NCI-H446 treated with DMSO at 0.1 percent for 48 hours (cell line): ENCODE results near the gene DENND4B.
"Not testable (repeated sequence)": the region's sequence is repeated elsewhere in the genome, so short reads cannot be mapped to it uniquely, and the experiment has no call there.

Experiments used
- DNase-seq: peaks from one replicate; lab custom pipeline; 2025; lab: John Stamatoyannopoulos, UW

DENND4B gene

DNA sequence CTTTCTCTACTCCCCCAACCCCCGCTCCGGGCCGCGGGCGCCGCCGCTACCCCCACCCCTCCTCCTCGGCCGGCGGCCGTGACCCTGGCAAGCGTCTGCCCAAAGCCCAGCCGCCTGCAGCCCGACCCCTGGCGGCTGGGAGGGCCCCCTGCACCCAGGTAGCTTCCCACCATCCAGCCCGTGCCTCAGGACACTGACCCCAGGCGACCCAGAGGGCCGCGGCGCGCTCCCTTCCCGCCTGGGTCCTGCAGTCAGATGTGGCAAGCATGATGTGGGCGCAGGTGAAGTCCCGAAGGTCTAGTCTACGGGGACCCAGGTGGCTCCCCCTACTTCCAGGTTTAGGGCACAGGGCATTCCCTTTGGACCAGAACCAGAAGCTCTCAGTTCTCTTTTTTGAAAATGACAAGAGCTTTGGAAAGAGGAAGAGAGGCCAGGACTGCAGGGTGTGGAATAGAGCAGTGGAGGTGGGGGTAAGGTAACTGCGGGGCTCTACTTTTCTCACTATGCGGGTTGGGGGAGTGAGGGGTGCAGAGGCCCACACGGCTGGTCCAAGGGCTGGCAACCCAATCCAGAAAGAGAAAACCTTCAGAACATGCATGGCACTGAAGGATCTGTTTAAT lies at the start of gene DENND4B:
TSS of gene DENND4B (minus strand) at position 97 of the 620 bp plus-strand sequence. CDS start 2,344 bp downstream, outside the sequence.
- peak; percentile 54 for DNase-seq

DNA sequence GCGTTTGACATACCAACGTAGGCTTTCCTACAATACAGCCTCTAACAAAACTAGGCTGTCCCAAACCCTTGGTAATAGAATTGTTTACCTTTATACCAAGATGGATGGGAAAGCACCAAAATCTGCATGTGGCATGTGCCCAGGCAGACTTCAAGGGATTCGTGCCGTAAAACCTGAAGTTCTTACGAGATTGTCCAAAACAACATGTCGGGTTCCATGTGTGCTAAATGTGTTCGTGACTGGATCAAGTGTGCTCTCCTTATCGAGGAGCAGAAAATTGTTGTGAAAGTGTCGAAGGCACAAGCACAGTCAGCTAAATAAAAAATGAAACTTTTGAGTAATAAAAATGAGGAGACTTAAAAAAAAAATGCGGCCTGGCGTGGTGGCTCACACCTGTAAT lies 49.1 kb upstream of the DENND4B start:
- no peak for DNase-seq

GRCh38 chr1:153995202-153995601 lies 48.7 kb upstream of the DENND4B start:
- no peak for DNase-seq

DNA sequence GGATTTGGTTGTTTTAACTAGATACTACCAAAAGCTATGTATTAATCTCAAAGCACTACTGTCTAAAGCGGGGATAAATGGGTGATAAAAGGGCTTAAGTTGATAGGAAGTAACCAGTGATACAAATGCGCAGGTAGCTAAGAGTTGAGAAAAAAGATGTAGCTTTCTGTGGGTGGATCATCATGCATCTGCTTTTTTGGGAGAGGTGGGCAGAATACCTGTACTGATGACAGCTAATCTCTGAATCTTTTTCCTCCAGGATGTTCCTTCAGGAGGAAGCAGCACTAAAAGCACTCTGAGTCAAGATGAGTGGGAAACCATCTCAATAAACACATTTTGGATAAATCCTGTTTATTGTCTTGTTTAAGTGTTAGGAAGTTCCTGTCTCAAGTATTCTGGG lies 45.3 kb upstream of the DENND4B start:
- DNase-seq, result no peak

DNA sequence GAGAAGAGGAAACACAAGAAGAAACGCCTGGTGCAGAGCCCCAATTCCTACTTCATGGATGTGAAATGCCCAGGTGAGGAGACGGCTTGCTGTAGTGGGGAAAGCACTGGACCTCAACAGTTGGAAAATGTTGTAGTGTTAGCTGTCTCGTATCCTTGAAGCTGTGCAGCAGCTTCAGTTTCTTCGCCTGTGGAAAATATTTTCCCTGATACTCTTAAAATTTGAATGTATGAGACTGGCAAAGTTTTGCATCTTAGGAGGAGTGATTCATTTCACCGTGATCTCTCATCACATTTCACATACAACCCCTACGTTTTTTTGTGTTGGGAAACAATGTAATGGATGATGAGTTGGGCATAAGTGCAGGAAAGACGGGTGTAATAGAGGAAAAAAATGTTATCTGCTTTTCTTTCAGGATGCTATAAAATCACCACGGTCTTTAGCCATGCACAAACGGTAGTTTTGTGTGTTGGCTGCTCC lies 44.7 kb upstream of the DENND4B start:
- no peak for DNase-seq

GRCh38 chr1:153990468-153991150 lies 44.1 kb upstream of the DENND4B start, which contains the start of gene RPS27:
Gene RPS27, plus strand, starts transcription at chr1:153990762. Its CDS starts 35 bp downstream, at chr1:153990797.
- DNase-seq, result peak; percentile 99

DNA sequence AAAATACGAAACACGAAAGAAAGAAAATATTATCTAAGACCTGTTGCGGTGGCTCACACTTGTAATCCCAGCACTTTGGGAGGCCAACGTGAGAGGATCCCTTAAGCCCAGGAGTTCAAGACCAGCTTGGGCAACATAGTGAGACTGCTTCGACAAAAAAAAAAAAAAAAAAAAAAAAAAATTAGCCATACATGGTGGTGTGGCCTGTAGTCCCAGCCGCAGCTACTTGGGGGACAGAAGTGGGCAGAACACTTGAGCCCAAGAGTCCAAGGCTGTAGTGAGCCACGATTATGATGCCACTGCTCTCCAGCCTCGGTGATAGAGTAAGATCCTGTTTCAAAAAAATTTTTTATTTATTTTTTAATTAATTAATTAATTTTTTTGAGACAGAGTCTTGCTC lies 41.1 kb upstream of the DENND4B start:
- DNase-seq, result no peak

GRCh38 chr1:153985941-153986761 lies 39.6 kb upstream of the DENND4B start, which contains the start of gene RAB13:
Gene RAB13, minus strand, starts transcription at chr1:153986339. Its CDS starts 103 bp downstream, at chr1:153986236.
- DNase-seq, result peak; percentile 81

GRCh38 chr1:153985341-153985912 lies 38.9 kb upstream of the DENND4B start:
- no peak for DNase-seq

DNA sequence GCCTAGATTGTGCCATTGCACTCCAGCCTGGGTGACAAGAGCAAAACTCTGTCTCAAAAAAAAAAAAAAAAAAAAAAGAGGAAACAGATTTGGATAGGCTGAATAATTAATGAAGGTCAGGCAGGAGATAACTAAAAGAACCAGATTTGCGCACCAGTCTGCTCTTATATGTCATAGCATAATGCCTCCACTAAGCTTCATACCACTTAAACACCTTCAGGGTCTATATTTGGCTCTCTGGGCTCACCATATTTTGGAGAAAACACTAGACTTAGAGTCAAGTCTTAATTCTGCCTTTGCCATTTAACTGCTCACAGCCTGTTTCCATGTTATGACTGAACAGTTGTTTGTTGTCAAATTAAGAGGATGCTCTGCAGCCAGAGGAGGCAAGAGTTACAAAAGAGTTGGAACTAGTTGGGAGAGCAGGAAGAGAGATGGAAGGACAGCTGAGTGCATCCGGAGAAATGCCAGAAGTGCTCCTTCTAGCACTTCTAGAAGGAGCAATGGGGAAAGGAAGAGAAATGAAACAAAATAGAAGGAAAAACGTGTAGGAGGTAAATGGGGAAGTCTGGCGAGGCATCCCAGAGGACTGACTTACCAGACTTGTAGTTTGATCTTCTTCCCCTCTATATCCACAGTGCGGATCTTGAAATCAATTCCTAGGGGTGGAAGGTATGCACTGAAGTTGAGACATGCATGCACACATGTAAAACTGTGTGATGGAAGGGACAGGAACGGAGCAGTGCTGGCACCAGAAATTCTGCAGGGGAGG lies 37.8 kb upstream of the DENND4B start:
- no peak for DNase-seq

- not testable (repeated sequence) for DNase-seq
Observed at GRCh38 chr1:153981735-153982134, 35.2 kb upstream of the DENND4B start.

DNA sequence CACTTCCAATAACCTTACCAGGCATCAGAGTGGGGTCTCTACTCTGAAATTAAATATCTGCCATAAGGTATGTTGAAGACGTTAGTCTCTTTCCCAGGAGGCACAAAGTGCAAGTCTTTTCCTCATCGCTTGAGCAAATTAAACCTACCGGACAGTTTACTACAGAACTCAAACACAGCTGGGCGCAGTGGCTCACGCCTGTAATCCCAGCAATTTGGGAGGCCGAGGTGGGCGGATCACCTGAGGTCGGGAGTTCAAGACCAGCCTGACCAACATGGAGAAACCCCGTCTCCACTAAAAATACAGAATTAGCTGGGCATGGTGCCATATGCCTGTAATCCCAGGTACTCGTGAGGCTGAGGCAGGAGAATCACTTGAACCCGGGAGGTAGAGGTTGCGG lies 32.6 kb upstream of the DENND4B start:
- not testable (repeated sequence) for DNase-seq

DNA sequence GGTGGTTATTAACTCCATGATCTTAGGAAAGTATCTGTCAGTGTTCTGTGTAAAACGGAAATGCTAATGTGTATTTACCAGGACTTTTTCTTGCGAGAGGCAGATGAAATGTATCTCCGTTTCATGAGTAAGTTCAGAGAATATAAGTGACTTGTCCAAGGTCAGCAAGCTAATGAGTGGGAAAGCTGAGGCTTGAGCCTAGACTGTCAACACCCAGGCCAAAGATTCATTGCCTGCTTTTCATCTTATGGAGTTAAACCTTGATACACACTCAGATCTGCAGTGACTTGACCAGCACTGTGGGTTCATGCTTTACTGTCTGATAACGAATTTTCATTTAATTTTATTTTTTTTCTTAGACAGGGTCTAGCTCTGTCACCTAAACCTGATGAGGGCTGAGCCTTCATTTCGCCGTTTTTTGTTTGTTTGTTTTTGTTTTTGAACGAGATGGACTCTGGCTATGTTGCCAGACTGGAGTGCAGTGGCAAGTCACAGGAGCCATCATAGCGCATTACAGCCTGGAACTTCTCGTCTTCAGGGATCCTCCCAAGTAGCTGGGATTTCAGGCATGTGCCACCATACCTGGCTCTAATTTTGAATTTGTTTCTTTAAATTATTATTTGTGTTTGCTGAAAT lies 31.9 kb upstream of the DENND4B start:
- no peak for DNase-seq

DNA sequence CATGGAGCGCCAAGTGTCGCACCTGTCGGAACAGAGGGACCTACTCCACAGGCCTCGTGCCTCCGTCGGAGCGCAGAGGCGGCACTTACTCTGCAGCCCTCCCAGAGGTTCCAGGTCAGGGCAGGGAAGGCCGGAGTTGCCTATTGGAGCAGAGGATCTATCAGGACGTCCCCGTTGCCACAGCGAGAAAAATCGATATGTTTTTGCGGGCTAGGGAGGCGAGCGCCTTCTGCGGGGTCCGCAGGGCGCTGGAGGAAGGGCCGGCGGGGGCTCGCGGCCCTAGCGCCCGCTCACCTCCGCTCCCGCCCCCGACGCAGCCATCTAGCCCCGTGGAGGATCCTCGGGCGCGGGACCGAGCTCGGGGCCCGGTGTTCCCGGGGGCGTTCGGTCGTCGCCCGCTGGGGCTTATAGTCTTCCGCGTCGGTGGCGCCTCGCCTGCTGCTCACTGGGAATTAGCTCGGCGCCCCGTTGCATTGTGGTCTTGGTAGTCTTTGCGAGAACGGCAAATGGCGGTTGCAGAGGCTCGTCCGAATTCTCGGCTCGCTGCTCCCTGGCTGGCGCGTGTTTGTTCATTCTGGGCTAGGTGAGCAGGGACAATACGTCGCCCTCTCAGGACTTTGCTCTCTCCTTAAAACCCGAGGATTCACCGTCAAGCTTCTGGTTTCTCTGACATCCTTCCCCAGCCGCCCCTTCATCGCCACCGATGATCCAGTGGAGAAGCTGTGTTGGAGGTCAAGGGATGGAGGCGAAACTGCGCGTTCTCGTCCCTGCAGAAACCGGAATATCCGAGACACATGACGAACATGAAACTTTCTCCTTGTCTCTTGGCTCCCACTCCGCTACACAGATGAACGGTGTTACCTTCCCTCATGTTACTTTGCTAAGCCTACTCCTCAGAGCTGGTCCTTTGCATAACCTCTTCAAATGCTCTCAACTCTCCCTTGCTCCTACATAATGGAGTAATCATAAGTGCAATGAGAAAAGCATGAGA lies 31.0 kb upstream of the DENND4B start, which contains the start of gene JTB:
TSS of gene JTB (minus strand) at position 425 of the 991 bp plus-strand sequence. CDS start at position 3, 422 bp downstream.
- peak; percentile 45 for DNase-seq

- no peak for DNase-seq
Observed at GRCh38 chr1:153976819-153977249, 30.3 kb upstream of the DENND4B start.

DNA sequence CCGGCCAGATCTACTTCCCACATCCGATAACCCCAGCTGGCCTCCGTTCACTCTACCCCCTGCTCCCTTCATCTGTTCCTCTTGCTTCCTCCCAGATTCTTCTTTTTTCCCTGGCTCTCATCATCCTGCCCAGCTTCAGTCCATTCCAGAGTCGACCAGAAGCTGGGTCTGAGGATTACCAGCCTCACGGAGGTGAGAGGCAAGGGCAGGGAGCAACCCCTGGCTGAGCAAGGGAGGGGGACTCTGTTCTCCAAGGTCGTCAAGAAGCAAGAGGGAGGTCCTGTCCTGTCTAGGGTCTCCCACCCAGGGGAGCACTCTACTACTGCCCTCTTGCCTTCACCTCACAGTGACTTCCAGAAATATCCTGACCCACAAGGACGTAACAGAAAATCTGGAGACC lies 27.0 kb upstream of the DENND4B start:
- no peak for DNase-seq

- DNase-seq, result no peak
Observed at GRCh38 chr1:153973071-153973470, 26.6 kb upstream of the DENND4B start.

DNA sequence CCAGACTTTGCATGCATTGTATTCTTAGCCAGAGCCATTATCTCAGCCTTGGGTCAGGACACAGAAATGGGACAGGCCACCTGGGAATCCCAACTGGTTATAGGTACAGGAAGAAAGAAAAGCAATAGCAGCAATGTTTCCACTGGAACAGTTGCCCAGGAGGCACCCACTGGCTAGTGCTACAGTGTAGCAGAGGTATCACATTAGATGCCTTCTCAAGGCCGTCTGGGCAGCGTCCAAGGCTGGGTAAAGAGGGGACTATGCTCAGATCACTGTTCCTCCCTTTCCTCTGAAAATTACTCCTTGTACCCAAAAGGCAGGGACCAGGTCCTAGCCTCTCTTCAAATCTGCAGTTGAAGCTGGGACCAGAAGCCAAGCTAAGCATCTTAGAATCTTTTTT lies 23.8 kb upstream of the DENND4B start:
- DNase-seq, result no peak

DNA sequence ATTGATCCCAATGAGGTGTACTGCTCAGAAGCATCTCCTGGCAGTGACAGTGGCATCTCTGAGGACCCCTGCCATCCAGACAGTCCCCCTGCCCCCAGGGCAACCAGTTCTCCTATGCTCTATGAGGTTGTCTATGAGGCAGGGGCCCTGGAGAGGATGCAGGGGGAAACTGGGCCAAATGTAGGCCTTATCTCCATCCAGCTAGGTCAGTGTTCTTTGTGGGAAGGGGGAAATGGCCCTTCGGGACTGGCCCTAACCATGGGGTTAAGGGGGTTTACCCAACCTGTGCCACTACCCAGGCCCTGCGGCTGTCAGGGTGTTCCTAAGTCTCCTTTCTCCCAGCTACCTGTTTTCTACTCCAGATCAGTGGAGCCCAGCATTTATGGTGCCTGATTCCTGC lies 22.5 kb upstream of the DENND4B start:
- DNase-seq, result no peak
